Hepatocyte (in vitro differentiated cells): Measurements from ENCODE around the gene MYOZ2. TPM values are rescaled to one million over a fixed set of nuclear protein-coding genes. Genes with fewer than 3 reads are reported as not detected.
A peak's percentile ranks its signal among the peaks of the same experiment; 100 is the strongest.

ENCODE experiments used
- DNase-seq: peaks from one replicate; pipeline ENCODE4 v3.0.0-alpha.2; 2016; ENCODE audit warnings: low spot score
- H2AFZ ChIP-seq: fragments of 200-600 bp; sonication (generic); 2 replicates; pipeline ENCODE4 v1.6.0; 2016; ENCODE audit warnings: antibody characterized with exemption, mild to moderate bottlenecking
- H3K27ac ChIP-seq: fragments of 200-600 bp; sonication (generic); 2 replicates; pipeline ENCODE4 v1.5.1; 2016; ENCODE audit warnings: mild to moderate bottlenecking
- H3K27me3 ChIP-seq: fragments of 200-600 bp; sonication (generic); 2 replicates; pipeline ENCODE4 v1.6.1; 2016
- H3K36me3 ChIP-seq: fragments of 200-600 bp; sonication (generic); replicated peaks from 2 replicates; pipeline ENCODE4 v1.5.1; 2016; ENCODE audit warnings: low read depth; ENCODE audit not compliant: insufficient read depth
- H3K4me1 ChIP-seq: fragments of 200-600 bp; sonication (generic); 2 replicates; pipeline ENCODE4 v1.5.1; 2016; ENCODE audit warnings: mild to moderate bottlenecking, moderate library complexity; ENCODE audit not compliant: insufficient read depth
- H3K4me2 ChIP-seq: fragments of 200-600 bp; sonication (generic); 2 replicates; pipeline ENCODE4 v1.6.0; 2016
- H3K4me3 ChIP-seq: fragments of 200-600 bp; sonication (generic); 2 replicates; pipeline ENCODE4 v1.5.1; 2016; ENCODE audit warnings: mild to moderate bottlenecking
- H3K79me2 ChIP-seq: fragments of 200-600 bp; sonication (generic); 2 replicates; pipeline ENCODE4 v1.6.0; 2017; ENCODE audit warnings: mild to moderate bottlenecking
- H3K9me2 ChIP-seq: fragments of 200-600 bp; sonication (generic); replicated peaks from 2 replicates; pipeline ENCODE4 v1.6.0; 2017; ENCODE audit warnings: mild to moderate bottlenecking; ENCODE audit not compliant: insufficient read depth
- H3K9me3 ChIP-seq: fragments of 200-600 bp; sonication (generic); 2 replicates; pipeline ENCODE4 v1.5.1; 2016; ENCODE audit warnings: low read depth, mild to moderate bottlenecking
- H4K20me1 ChIP-seq: fragments of 200-600 bp; sonication (generic); 2 replicates; pipeline ENCODE4 v1.6.0; 2016; ENCODE audit warnings: mild to moderate bottlenecking; ENCODE audit not compliant: insufficient read depth, poor library complexity, severe bottlenecking
- EZH2 ChIP-seq: fragments of 200-600 bp; sonication (generic); IDR thresholded peaks from 2 replicates; pipeline ENCODE4 v1.6.1; 2016; ENCODE audit warnings: antibody characterized with exemption, mild to moderate bottlenecking, borderline replicate concordance
- EZH2phosphoT487 ChIP-seq: fragments of 200-600 bp; sonication (generic); IDR thresholded peaks from one replicate; pipeline ENCODE4 v1.6.1; 2018; ENCODE audit warnings: antibody characterized with exemption, mild to moderate bottlenecking, low read depth, moderate library complexity; ENCODE audit not compliant: unreplicated experiment, severe bottlenecking
- WGBS: methylation state at CpG from one replicate; pipeline ENCODE4 v1.1.6; 2016; ENCODE audit warnings: low lambda C conversion rate; ENCODE audit errors: missing lambda C conversion rate; 5-methylcytosine and 5-hydroxymethylcytosine counted together
- polyA plus RNA-seq: library from polyadenylated mRNA; unstranded; fragments of >200 nt; fragmentation: Nextera tagmentation; extraction: Ambion mirVana; gene quantifications from 2 replicates; pipeline ENCODE4 v1.2.1, GENCODE V29; 2016
- total RNA-seq: library from RNA; depleted of rRNA; stranded (reverse); fragments of >200 nt; gene quantifications from 2 replicates; pipeline ENCODE4 v1.2.3, GENCODE V29; 2014
- TF ChIP-seq, protein P1 (sequence below): fragments of 200-600 bp; sonication (generic); IDR thresholded peaks from 2 replicates; pipeline ENCODE4 v1.5.1; 2016; ENCODE audit warnings: antibody characterized with exemption, mild to moderate bottlenecking; ENCODE audit not compliant: poor library complexity

The MYOZ2 gene
- total and polyA plus RNA-seq, 2 experiments from 2014 or later: 0.10 TPM; not detected in 1

DNA sequence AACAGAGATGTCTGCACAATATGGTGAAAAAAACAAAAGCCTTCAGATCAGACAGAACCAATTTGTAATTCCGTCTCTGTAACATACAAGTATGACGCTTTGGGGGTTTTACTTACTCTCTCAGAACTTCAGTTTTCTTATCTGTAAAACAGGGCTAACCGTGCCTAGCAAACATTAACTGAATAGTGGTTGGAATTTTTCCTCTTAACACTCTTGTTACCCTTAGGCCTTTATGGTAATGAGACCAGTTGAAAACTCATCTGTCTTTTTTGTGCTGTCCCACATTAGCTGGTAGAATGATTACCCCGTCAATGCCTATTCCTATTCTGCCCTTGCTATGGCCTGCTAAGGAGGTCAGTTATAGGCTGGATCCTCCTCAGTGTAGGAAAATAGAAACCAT, 4.5 kb upstream of the MYOZ2 start:
- H2AFZ ChIP-seq: peak overlapping the region; percentile 5
- H3K9me2 ChIP-seq: no peaks in the 10 kb centered on the region
- H3K4me2 ChIP-seq: peak overlapping the region; percentile 34
- no peaks in the 10 kb centered on the region for H3K27me3 ChIP-seq
- H3K27ac ChIP-seq: peak overlapping the region; percentile 66
- no peak overlapping the region for H3K4me3 ChIP-seq
- H3K36me3 ChIP-seq: no peaks in the 10 kb centered on the region
- WGBS: 28% methylated on average over 4 of the region's 4 CpGs
- peaks cover 13% of the 10 kb centered on the region for H3K4me1 ChIP-seq
- no peaks in the 10 kb centered on the region for H4K20me1 ChIP-seq
- no peaks in the 10 kb centered on the region for H3K79me2 ChIP-seq
- TF ChIP-seq, protein P1, sequence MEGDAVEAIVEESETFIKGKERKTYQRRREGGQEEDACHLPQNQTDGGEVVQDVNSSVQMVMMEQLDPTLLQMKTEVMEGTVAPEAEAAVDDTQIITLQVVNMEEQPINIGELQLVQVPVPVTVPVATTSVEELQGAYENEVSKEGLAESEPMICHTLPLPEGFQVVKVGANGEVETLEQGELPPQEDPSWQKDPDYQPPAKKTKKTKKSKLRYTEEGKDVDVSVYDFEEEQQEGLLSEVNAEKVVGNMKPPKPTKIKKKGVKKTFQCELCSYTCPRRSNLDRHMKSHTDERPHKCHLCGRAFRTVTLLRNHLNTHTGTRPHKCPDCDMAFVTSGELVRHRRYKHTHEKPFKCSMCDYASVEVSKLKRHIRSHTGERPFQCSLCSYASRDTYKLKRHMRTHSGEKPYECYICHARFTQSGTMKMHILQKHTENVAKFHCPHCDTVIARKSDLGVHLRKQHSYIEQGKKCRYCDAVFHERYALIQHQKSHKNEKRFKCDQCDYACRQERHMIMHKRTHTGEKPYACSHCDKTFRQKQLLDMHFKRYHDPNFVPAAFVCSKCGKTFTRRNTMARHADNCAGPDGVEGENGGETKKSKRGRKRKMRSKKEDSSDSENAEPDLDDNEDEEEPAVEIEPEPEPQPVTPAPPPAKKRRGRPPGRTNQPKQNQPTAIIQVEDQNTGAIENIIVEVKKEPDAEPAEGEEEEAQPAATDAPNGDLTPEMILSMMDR: no peak
- TF ChIP-seq EZH2: no peak
- DNase-seq: peak; percentile 7
- H3K9me3 ChIP-seq: no peaks in the 10 kb centered on the region

DNA sequence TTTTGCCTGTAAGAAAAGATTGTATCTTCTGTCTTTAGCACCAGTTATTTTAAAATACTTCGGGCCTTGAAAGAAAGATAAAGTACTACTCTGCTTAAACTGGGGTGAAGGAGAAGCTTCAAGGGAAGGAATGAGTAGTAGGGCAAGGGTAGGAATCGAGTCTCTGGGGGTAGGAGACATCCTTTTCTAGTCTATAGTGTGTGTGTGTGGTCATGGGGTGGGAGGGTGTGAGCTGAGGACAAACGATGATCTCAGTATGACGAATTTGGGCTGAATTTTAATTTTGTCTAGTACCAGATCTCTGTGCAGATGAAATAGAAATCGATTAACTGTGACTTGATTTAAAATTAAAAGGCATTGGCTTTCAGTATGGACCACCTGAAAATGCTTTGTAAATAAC, 3.3 kb upstream of the MYOZ2 start:
- Histone ChIP-seq H3K4me2 (no peak overlapping the region), H3K36me3 (no peaks in the 10 kb centered on the region), H3K79me2 (no peaks in the 10 kb centered on the region), H3K27ac (no peak overlapping the region), H3K4me3 (no peak overlapping the region), H3K27me3 (no peaks in the 10 kb centered on the region), H4K20me1 (no peaks in the 10 kb centered on the region), H3K4me1 (peaks cover 13% of the 10 kb centered on the region), H2AFZ (peak overlapping the region; percentile 11), H3K9me3 (no peaks in the 10 kb centered on the region), H3K9me2 (no peaks in the 10 kb centered on the region)
- DNase-seq: no peak
- no peak for TF ChIP-seq EZH2phosphoT487
- TF ChIP-seq EZH2: no peak
- TF ChIP-seq, protein P1: no peak
- WGBS: 89% methylated on average over 5 of the region's 5 CpGs

DNA sequence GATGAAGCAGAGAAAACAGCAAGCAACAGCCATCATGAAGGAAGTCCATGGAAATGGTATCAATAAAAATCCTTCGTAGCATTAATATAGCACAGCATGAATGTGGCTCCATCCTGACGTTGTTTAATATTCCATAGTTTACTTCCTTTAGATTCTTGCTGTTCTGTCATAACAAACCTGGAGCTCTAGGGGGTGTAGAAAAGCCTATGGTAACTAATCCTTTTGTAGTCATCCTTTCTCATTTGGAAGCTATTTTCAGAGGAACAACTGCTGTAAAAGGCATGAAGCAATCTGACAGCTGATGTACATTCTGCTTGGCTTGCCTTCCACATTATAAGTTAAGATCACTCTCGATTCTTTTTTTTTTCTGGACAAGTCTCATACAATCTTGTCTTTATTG, 914 bp downstream of the MYOZ2 start:
- Histone ChIP-seq H3K4me1 (peaks cover 9% of the 10 kb centered on the region), H3K79me2 (no peaks in the 10 kb centered on the region), H4K20me1 (no peaks in the 10 kb centered on the region), H3K27ac (no peak overlapping the region), H3K4me3 (no peak overlapping the region), H3K36me3 (no peaks in the 10 kb centered on the region), H3K4me2 (no peak overlapping the region), H3K9me2 (no peaks in the 10 kb centered on the region), H3K9me3 (no peaks in the 10 kb centered on the region), H2AFZ (no peak overlapping the region), H3K27me3 (no peaks in the 10 kb centered on the region)
- TF ChIP-seq, protein P1: no peak
- TF ChIP-seq EZH2 (no peak), EZH2phosphoT487 (no peak)
- no peak for DNase-seq
- WGBS: 75% methylated on average over 3 of the region's 3 CpGs

DNA sequence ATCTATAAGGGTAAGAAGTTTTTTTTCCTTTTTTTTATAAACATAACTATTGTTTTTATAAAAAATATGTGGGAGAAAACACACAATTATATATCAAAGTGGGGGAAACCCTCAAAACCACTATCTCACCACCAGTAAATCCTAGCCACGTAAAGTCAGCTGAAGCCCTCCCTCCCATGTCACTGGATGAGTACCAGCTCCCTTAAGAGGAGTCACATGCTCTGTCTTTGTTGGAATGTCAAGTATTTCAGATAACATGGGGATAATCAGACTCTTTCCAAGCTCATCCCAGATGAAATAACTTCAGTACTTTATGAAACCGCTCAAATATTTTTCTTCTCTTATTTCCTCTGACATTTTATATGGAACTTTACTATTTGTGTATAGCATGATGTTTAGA, 2.4 kb downstream of the MYOZ2 start:
- peak; percentile 27 for DNase-seq
- 40% methylated on average over 2 of the region's 2 CpGs for WGBS
- TF ChIP-seq EZH2phosphoT487: no peak
- TF ChIP-seq, protein P1: no peak
- no peak overlapping the region for H3K4me3 ChIP-seq
- no peaks in the 10 kb centered on the region for H3K27me3 ChIP-seq
- H3K9me2 ChIP-seq: no peaks in the 10 kb centered on the region
- H3K79me2 ChIP-seq: no peaks in the 10 kb centered on the region
- H2AFZ ChIP-seq: no peak overlapping the region
- H3K4me2 ChIP-seq: no peak overlapping the region
- H4K20me1 ChIP-seq: no peaks in the 10 kb centered on the region
- H3K9me3 ChIP-seq: no peaks in the 10 kb centered on the region
- H3K4me1 ChIP-seq: peaks cover 5% of the 10 kb centered on the region
- H3K36me3 ChIP-seq: no peaks in the 10 kb centered on the region
- no peak overlapping the region for H3K27ac ChIP-seq
